OCI-LY3 (cell line): ENCODE measurements around the gene NOD2.

Experiments
- H2AFZ ChIP-seq: fragments of 200-600, 300-600 bp; shearing (Covaris generic); 2 replicates; pipeline ENCODE4 v1.6.0; 2014; ENCODE audit warnings: antibody characterized with exemption, low read depth, low read length
- H3K27ac ChIP-seq: fragments of 200-600, 300-600 bp; sonication (generic); 2 replicates; pipeline ENCODE4 v1.5.1; 2014; ENCODE audit warnings: mild to moderate bottlenecking, low read length, moderate library complexity, mixed read lengths
- H3K27me3 ChIP-seq: fragments of 200-600, 300-600 bp; sonication (generic); 2 replicates; pipeline ENCODE4 v1.6.1; 2014; ENCODE audit warnings: low read depth, low read length, mixed read lengths
- H3K36me3 ChIP-seq: fragments of 200-600, 300-600 bp; sonication (generic); replicated peaks from 2 replicates; pipeline ENCODE3; 2014; ENCODE audit warnings: low read depth, low read length, mixed read lengths
- H3K4me1 ChIP-seq: fragments of 300-600, 200-600 bp; sonication (generic); 2 replicates; pipeline ENCODE4 v1.6.1; 2014; ENCODE audit warnings: low read length, mixed read lengths
- H3K4me2 ChIP-seq: fragments of 200-600, 300-600 bp; sonication (generic); 2 replicates; pipeline ENCODE4 v1.6.1; 2014; ENCODE audit warnings: low read length, mixed read lengths
- H3K4me3 ChIP-seq: fragments of 300-600, 200-600 bp; sonication (generic); 2 replicates; pipeline ENCODE4 v1.5.1; 2014; ENCODE audit warnings: antibody characterized with exemption, mild to moderate bottlenecking, low read length, moderate library complexity
- H3K79me2 ChIP-seq: fragments of 300-600, 200-600 bp; shearing (Covaris generic); 2 replicates; pipeline ENCODE4 v1.6.1; 2014; ENCODE audit warnings: mild to moderate bottlenecking, low read length, mixed read lengths
- H3K9ac ChIP-seq: fragments of 300-600, 200-600 bp; shearing (Covaris generic); 2 replicates; pipeline ENCODE4 v1.6.0; 2014; ENCODE audit warnings: mild to moderate bottlenecking, low read length, moderate library complexity
- H3K9me3 ChIP-seq: fragments of 200-600, 300-600 bp; shearing (Covaris generic); 2 replicates; pipeline ENCODE4 v1.6.1; 2014; ENCODE audit warnings: low read length, mixed read lengths; ENCODE audit not compliant: insufficient read depth
- H4K20me1 ChIP-seq: fragments of 200-600, 300-600 bp; sonication (generic); 2 replicates; pipeline ENCODE4 v1.6.1; 2016; ENCODE audit warnings: low read length, mixed read lengths; ENCODE audit not compliant: insufficient read depth
- EZH2phosphoT487 ChIP-seq: fragments of 200-600 bp; shearing (Covaris generic); IDR thresholded peaks from 2 replicates; pipeline ENCODE4 v1.6.1; 2018; ENCODE audit warnings: antibody characterized with exemption, mixed run types, low read depth
- TF ChIP-seq, protein P1 (sequence below): fragments of 200-600, 300-600 bp; sonication (generic); IDR thresholded peaks from 2 replicates; pipeline ENCODE4 v1.5.1; 2014; ENCODE audit warnings: antibody characterized with exemption, low read length, low read depth

NOD2 gene

GRCh38 chr16:50688867-50689266 lies 4.5 kb upstream of the NOD2 start:
- Histone ChIP-seq H3K4me1 (peaks cover 22% of the 10 kb centered on the region), H3K9me3 (no peaks in the 10 kb centered on the region)
- no peak for TF ChIP-seq EZH2phosphoT487
- TF ChIP-seq, protein P1, sequence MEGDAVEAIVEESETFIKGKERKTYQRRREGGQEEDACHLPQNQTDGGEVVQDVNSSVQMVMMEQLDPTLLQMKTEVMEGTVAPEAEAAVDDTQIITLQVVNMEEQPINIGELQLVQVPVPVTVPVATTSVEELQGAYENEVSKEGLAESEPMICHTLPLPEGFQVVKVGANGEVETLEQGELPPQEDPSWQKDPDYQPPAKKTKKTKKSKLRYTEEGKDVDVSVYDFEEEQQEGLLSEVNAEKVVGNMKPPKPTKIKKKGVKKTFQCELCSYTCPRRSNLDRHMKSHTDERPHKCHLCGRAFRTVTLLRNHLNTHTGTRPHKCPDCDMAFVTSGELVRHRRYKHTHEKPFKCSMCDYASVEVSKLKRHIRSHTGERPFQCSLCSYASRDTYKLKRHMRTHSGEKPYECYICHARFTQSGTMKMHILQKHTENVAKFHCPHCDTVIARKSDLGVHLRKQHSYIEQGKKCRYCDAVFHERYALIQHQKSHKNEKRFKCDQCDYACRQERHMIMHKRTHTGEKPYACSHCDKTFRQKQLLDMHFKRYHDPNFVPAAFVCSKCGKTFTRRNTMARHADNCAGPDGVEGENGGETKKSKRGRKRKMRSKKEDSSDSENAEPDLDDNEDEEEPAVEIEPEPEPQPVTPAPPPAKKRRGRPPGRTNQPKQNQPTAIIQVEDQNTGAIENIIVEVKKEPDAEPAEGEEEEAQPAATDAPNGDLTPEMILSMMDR, result no peak

DNA sequence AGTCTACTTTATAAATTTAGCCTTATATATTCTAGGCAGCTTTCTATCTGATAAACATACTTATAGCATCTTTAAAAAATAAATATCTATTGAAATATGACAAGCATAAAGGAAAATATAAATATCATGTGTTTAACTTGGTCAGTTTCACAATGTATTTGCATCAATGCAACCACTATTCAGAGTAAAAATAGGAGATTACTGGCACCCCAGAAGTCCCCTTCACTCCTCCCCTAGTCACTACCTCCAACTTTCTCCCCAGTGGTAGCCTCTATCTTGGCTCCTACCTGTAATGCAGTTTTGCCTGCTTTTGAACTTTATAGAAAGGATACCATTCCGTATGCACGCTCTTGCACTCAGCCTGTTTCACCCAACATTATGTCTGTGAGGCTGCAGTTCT lies 3.2 kb upstream of the NOD2 start:
- no peak overlapping the region for H3K9ac ChIP-seq
- H3K27ac ChIP-seq, result no peak overlapping the region
- no peaks in the 10 kb centered on the region for H3K27me3 ChIP-seq
- no peak for TF ChIP-seq EZH2phosphoT487
- TF ChIP-seq, protein P1, result no peak
- no peaks in the 10 kb centered on the region for H3K36me3 ChIP-seq
- H2AFZ ChIP-seq, result no peak overlapping the region
- no peak overlapping the region for H3K4me2 ChIP-seq
- peaks cover 16% of the 10 kb centered on the region for H3K4me1 ChIP-seq
- no peaks in the 10 kb centered on the region for H4K20me1 ChIP-seq
- H3K79me2 ChIP-seq, result no peaks in the 10 kb centered on the region
- H3K9me3 ChIP-seq, result no peaks in the 10 kb centered on the region
- H3K4me3 ChIP-seq, result no peak overlapping the region

More at GRCh38 chr16:50688867-50689266, 4.5 kb upstream of the NOD2 start:
- no peaks in the 10 kb centered on the region for H3K27me3 ChIP-seq
- no peaks in the 10 kb centered on the region for H3K36me3 ChIP-seq
- H3K27ac ChIP-seq, result no peak overlapping the region
- no peak overlapping the region for H3K4me2 ChIP-seq
- H3K9ac ChIP-seq, result no peak overlapping the region
- H3K79me2 ChIP-seq, result no peaks in the 10 kb centered on the region
- H4K20me1 ChIP-seq, result no peaks in the 10 kb centered on the region
- no peak overlapping the region for H3K4me3 ChIP-seq
- H2AFZ ChIP-seq, result no peak overlapping the region

GRCh38 chr16:50692644-50692998 lies 785 bp upstream of the NOD2 start:
- Histone ChIP-seq H3K4me2 (no peak overlapping the region), H2AFZ (no peak overlapping the region)

GRCh38 chr16:50694206-50694605 lies 800 bp downstream of the NOD2 start:
- Histone ChIP-seq H3K9ac (no peak overlapping the region), H4K20me1 (no peaks in the 10 kb centered on the region), H3K36me3 (no peaks in the 10 kb centered on the region), H3K4me2 (peak overlapping the region; percentile 64), H2AFZ (no peak overlapping the region), H3K4me3 (peak overlapping the region; percentile 74; the same call in 1 of the 2 replicates), H3K9me3 (no peaks in the 10 kb centered on the region), H3K27me3 (no peaks in the 10 kb centered on the region), H3K27ac (no peak overlapping the region), H3K79me2 (no peaks in the 10 kb centered on the region), H3K4me1 (peaks cover 46% of the 10 kb centered on the region)
- TF ChIP-seq EZH2phosphoT487, result no peak
- TF ChIP-seq, protein P1, result no peak

More at GRCh38 chr16:50692644-50692998, 785 bp upstream of the NOD2 start:
- Histone ChIP-seq H3K9me3 (no peaks in the 10 kb centered on the region), H3K4me3 (no peak overlapping the region), H4K20me1 (no peaks in the 10 kb centered on the region), H3K79me2 (no peaks in the 10 kb centered on the region), H3K27ac (no peak overlapping the region), H3K4me1 (peaks cover 32% of the 10 kb centered on the region), H3K9ac (no peak overlapping the region), H3K36me3 (no peaks in the 10 kb centered on the region), H3K27me3 (no peaks in the 10 kb centered on the region)
- no peak for TF ChIP-seq EZH2phosphoT487
- TF ChIP-seq, protein P1, result no peak
